Stimulated activated CD8-positive, alpha-beta memory T cell treated with anti-CD3 and anti-CD28 coated beads, Interleukin-7, amount 100 ng/mL, for 4 hours (primary cell): ENCODE measurements around the gene KAZN.

Experiments
- DNase-seq, 2 donors: peaks; one replicate each; pipeline ENCODE4 v3.0.0-alpha.2; 2020; ENCODE audit warnings: low read depth in 2 of 2

Gene KAZN

GRCh38 chr1:14614341-14614740, 15.9 kb downstream of the KAZN start:
- no peak for DNase-seq

- no peak for DNase-seq
Observed at GRCh38 chr1:14615549-14616218, 17.2 kb downstream of the KAZN start.

- no peak for DNase-seq
Observed at GRCh38 chr1:14616632-14617396, 18.3 kb downstream of the KAZN start.

GRCh38 chr1:14617791-14618190, 19.3 kb downstream of the KAZN start:
- no peak for DNase-seq

- no peak for DNase-seq
Observed at GRCh38 chr1:14620941-14621340, 22.5 kb downstream of the KAZN start.

GRCh38 chr1:14623090-14623489, 24.6 kb downstream of the KAZN start:
- no peak for DNase-seq

GRCh38 chr1:14624941-14625340, 26.5 kb downstream of the KAZN start:
- DNase-seq = no peak

- no peak for DNase-seq
Observed at GRCh38 chr1:14625572-14625971, 27.1 kb downstream of the KAZN start.

- no peak for DNase-seq
Observed at GRCh38 chr1:14625996-14626395, 27.5 kb downstream of the KAZN start.

- DNase-seq = no peak
Observed at GRCh38 chr1:14626869-14627607, 28.6 kb downstream of the KAZN start.

- DNase-seq = no peak
Observed at GRCh38 chr1:14627608-14628489, 29.4 kb downstream of the KAZN start.

GRCh38 chr1:14629363-14630014, 31.0 kb downstream of the KAZN start:
- DNase-seq = no peak

GRCh38 chr1:14630986-14631385, 32.5 kb downstream of the KAZN start:
- no peak for DNase-seq

GRCh38 chr1:14631421-14631820, 32.9 kb downstream of the KAZN start:
- DNase-seq = no peak

GRCh38 chr1:14634486-14634885, 36.0 kb downstream of the KAZN start:
- no peak for DNase-seq

GRCh38 chr1:14635421-14635820, 36.9 kb downstream of the KAZN start:
- no peak for DNase-seq

- no peak for DNase-seq
Observed at GRCh38 chr1:14636897-14637632, 38.6 kb downstream of the KAZN start.

GRCh38 chr1:14639291-14640050, 41.0 kb downstream of the KAZN start:
- no peak for DNase-seq

GRCh38 chr1:14642712-14643111, 44.2 kb downstream of the KAZN start:
- no peak for DNase-seq

- DNase-seq = no peak
Observed at GRCh38 chr1:14646973-14647372, 48.5 kb downstream of the KAZN start.
